Purkinje cell (primary cell): Measurements from ENCODE around the gene INTS7. TPM values are rescaled to one million over a fixed set of nuclear protein-coding genes. Genes with fewer than 3 reads are reported as not detected.

Source experiments
- polyA plus RNA-seq: library from polyadenylated mRNA; unstranded; fragments of >200 nt; fragmentation: Nextera tagmentation; gene quantifications from 2 replicates; pipeline ENCODE4 v1.2.1, GENCODE V29; 2014

INTS7 gene
- 15.2 and 17.1 TPM in 2 replicates for polyA plus RNA-seq

DNA sequence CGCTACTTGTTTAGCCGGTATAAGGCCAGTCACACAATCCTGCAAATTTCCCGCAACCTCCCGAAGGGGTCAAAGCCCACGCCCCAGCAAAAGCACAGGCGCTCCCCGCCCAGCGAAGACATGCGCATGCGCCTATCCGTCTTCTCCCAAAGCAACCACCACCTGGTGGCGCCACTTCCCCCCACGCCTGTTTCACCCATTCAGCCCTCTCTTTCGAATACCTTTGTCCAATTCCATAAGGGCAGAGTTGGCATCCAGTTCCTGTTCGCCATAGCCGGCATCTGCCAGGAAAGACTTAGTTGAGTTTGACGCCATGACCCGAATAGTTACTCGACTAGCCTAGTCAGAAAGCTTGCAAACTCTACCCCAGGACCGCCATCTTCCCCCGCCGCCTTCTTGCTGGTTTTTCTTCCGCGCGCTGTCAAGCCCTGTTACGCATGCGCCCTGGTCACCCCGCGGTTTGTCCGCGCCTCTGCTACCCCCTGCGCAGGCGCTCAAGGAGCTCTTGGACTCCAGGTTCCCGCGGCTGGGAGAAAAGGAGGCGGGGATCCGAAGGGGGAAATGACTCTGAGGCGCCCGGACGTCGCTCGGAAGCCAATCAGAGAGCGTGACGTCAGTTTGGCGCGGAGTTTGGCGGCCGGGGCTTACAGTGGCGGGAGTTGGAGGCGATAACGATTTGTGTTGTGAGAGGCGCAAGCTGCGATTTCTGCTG lies at the start of gene INTS7, which contains the start of gene DTL:
Gene INTS7, minus strand, starts transcription at position 435 of the 712 bp plus-strand sequence. Its CDS starts 120 bp downstream, at position 315.
Gene DTL, plus strand, starts transcription at position 626 of the 712 bp plus-strand sequence. CDS start 143 bp downstream, outside the sequence.

Other genes starting within 250 kb of the INTS7 start
- 68.3 and 77.4 TPM in 2 replicates for gene LPGAT1, start 204.8 kb downstream of the INTS7 start, polyA plus RNA-seq
- gene DTL, start 191 bp upstream of the INTS7 start, polyA plus RNA-seq: not detected in 2 replicates
- 41.2 and 47.7 TPM in 2 replicates for gene PPP2R5A, start 249.9 kb upstream of the INTS7 start, polyA plus RNA-seq